NCI-H2171 treated with DMSO at 0.1 percent for 48 hours (cell line): ENCODE results near the gene RBBP8NL.
A peak's percentile ranks its signal among the peaks of the same experiment; 100 is the strongest.
"Not testable (repeated sequence)": the region's sequence is repeated elsewhere in the genome, so short reads cannot be mapped to it uniquely, and the experiment has no call there.

ENCODE experiments used
- DNase-seq: peaks from one replicate; lab custom pipeline; 2025; lab: John Stamatoyannopoulos, UW

Gene RBBP8NL

GRCh38 chr20:62374331-62375152 is 52.8 kb downstream of the RBBP8NL start:
- DNase-seq, result no peak

DNA sequence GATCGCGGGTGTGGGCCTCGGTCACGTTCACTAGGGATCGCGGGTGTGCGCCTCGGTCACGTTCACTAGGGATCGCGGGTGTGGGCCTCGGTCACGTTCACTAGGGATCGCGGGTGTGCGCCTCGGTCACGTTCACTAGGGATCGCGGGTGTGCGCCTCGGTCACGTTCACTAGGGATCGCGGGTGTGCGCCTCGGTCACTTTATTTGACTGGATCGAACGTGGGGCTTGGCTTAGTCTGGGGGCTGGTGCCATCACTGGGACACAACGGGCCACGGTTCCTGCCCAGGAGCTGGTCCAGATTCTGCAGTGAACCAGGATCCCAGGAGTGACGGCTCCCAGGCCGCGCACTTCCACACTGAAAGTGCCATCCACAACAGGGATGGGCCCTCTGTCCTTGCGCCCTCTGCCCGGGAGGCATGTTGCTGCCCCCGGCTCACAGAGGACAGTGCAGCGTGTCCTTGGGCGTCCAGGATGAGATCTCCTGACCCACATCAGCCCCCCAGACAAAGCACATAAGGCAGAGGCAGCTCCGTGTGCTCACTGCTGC is 53.6 kb downstream of the RBBP8NL start:
- DNase-seq, result not testable (repeated sequence)

DNA sequence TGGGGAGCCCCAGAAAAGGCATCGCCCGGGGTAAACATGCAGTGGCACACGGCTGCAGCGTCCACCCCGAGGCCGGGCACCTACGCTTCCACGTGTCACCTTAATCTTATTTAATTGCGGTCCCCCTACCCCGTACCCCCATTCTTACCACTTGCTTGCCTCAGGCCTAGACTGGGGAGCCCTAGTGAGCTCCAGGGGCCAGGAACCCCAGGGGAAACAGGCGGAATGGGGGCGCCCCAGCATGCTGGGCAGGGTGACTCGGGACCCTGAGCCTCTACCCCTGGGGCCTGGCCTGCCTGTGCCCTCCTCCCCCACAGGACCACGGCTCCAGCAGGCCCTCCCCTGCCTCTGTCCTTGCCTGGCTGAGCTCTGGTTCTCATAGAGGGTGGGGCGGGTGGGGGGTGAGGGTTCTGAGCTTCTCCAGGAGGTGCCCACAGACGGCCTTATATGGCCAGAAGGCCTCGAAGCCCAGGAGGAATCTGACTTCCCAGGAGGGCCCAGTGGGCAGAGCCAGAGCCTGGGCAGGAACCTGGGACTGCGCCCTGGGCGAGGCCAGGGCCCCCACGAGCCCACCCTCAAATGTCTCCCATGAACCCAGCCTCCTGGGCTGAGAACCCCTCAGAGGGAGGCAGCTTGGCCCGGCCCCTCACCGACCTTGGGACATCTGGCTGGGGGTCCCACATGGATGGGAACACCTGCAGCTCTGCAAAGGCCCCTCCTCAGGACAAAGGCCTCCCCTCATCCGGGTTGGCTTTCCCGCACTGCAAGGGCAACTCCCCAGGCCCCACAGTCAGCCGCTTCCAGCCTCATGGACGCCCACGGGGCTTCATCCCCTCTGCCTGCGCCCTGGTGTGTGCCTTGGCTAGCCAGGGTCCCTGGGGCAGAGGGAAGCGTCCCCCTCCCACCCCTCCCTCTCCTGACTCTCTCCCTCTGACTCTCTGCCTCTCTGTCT is 55.0 kb downstream of the RBBP8NL start:
- no peak for DNase-seq

DNA sequence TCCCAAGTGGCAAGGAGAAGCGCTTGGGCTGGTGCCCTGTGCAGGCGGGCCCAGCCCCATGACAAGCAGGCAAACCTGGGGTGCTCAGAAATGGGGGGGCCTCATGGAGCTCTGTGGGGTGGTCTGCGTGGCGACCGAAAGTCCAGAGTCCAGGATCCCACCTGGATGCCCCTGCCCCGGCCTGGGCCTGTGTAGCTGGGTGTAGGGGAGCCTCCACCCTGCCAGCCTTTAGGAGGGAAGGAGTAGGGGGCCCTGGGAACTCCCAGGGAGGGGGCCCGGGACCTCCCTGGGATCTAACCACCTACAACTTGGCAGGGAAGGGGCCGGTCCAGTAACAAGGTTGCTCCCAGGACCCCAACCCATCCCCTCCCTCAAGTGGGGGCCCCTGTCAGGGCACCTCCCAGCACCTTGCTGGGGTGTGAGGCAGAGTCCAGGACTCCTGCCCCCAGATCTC is 55.7 kb downstream of the RBBP8NL start:
- no peak for DNase-seq

DNA sequence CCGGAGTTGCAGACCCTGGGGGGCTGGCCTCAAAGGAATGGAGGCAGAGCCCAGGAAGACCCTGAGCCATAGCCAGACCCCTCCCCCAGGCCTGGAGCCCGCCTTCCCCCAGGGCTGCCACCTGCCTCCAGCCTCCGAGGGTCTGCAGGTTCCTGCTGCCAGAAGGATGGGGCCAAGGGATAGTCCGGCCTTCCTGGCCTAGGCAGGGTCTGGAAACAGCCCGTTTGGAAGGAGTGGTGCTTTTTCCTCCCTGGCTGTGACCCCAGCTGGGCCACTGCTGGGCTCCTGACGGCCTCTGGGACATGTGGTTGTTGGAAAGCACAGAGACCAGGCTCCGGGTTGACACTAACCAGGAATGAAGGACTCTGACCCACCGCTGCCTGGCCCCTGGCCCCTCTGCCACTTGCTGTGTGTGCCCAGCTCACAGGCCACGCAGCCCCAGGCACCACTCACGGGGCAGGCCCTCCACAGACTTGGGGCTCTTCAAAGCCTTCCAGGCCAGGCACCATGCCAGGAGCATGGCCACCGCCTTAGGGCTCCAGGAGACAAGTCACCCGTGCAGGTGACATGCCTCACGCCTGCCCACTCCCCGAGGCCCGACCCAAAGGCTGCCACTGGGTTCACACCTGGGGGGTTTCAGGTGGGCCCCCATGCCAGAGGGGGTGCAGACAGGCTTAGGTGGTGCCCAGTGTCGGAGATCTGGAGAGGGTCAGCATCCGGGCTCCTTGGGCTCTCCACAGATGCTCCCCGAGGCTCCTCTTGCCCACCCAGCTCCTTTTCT is 56.3 kb downstream of the RBBP8NL start:
- no peak for DNase-seq

DNA sequence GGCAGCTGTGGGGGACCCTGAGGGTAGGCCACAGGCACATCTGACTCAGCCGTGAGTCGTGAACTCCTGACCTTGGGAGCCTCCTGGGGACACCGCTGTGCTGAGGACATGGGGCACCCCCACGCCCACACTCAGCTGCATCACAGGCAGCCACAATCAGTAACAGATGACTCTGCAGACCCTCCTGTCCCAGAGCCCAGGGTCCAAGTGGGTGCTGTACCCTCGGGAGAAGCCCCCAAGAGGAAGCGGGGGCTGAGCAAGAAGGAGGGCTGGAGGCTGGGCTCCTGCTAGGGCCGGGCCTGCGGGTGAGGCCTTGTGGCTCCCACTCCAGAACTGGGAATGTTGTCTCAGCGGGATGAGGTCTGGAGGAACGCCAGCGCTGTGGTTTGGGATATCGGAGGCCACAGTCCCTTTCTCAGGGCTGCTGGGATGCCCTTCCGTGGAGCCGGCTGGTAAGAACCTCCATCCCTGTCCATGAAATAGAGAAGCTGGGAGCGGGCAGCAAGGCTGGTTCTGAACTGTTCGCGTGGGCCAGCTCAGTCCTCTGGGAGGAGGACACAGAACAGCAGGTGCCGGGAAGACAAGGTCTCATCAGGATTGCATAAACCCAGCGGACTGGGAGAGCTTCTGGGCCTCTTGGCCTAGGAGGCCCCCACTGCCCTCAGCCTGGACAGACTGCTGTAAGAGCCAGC is 57.1 kb downstream of the RBBP8NL start:
- DNase-seq, result no peak

DNA sequence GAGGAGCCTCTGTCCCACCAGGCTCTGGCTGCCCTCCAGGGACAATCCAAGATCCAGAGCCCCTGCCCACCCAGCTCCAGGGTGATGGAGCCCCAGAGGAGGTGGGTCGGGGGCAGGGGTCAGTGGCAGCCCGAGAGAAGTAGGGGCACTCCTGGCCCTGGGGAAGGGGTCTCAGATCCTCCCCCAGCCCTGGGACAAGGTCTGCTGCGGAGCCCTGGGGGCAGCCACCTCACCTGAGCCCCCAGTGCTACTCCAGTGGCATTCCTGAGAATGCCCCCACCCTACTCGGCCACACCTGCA is 57.6 kb downstream of the RBBP8NL start:
- no peak for DNase-seq

GRCh38 chr20:62368976-62369814 is 58.1 kb downstream of the RBBP8NL start:
- no peak for DNase-seq

DNA sequence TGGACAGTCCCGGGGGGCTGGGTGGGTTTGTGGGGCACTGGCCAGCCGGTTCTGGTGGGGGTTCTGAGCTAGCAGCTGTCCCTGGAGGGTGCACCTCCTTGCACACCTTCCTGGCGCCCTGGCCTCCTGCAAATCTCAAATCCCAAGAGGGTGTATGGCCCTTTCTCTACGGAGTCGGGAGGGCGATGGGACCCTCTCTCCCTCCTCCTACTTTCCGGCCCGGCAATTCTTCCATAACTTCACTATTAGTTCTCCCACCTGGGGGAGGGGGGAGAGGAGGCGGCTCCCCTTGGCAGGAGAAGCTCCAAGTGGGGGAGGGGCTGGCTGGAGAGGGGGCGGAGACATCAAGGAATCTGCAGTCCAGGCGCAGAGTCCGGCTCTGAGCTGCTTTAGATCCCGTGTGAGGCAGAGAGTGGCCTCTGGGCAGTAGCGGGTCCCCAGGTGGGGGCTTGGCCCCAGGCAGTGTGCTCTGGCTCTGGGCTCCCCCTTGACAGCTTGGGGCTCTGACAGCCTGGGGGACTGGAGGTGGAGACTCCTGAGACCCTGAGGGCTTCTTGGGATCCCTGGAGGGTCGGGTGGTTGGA is 58.9 kb downstream of the RBBP8NL start:
- no peak for DNase-seq

GRCh38 chr20:62367633-62368391 is 59.5 kb downstream of the RBBP8NL start:
- peak; percentile 63 for DNase-seq

DNA sequence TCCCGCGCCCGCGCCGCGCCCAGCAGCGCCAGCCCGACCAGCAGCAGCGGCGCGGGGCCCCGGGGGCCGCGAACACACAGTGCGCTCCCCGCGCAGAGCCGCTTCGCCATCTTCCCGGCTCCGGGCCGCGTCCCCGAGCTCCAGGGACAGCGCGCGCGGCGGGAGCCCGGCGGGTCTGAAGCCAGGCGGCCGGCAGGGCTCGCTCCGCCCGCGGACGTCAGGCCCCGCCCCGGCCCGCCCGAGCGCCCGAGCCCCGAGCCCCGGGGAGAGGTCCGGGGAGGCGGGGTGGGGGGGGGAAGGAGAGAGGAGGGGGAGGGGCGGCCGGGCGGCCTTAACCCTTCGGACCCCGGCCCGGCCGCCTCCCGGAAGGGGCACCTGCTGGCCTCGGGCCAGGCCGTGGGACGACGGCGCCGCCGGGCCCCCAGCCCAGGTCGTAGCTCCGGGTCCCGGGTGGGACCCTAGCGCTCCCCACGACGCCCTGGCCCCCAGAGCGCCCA is 60.2 kb downstream of the RBBP8NL start, which contains the start of gene LAMA5:
Gene LAMA5 (minus strand): TSS at position 177 of the 497 bp plus-strand sequence. CDS start 67 bp downstream, at position 110.
- no peak for DNase-seq

DNA sequence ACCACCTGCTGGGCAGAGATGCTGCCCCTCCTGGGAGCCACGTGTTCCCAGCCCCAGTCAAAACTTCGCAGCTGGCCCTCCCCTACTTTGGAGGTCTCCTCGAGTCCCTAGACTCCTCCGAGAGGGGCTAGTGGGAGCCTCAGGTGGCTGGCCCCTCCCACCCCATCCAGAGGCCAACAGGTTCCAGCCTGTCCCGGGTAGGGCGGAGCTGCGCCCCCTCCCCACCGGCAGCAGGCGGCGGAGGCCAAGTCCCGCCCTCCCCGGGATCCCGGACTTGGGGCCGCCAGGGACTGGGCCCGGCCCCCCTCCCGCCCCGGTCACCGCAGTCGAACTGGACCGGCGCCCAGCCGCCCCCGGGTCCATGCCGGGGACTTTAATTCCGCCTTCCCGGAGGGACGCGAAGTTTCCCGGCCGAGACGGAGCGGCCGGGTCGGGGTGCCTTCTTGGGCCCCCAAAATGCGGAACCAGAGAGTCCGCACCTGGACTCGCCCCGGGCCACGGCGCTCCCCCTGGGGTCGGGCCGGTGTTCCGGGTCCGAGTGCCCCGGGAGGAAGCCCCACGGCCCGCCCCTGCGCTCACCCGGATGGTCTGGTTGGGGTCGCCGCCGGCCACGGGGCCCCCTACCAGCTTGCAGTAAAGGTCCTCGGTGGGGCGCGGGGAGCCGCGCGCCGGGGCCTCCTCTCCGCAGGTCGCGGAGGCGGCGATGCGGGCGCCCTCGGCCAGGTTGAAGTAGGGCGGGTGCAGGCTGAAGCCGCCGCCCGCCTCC is 60.8 kb downstream of the RBBP8NL start:
- DNase-seq, result peak; percentile 66

DNA sequence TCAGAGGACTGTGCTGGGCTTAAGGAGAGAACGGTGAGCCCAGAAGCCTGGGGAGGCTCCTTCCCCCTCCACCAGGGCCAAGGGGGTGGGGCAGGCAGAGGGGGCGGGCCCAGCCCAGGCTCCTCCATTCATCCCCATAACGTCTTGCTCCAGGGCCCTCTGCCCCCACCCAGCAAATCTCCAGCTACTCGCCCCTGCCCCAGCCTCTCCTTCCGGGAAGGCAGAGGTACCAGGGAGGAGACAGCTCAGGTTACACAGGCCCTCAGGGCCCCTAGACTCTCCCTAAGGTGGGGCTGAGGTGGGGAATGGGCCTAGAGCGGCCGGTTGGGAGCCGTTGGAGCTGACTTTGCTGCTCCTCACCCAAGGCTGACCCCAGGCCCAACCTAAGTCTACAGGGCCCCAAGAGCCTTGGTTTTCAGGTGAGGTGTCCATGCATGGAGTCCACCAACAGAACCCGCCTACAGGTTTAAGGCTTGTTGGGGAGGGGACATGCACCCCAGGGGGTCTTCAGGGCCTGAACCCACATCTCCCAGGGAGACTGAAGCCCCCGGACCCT is 61.4 kb downstream of the RBBP8NL start:
- peak; percentile 48 for DNase-seq

GRCh38 chr20:62364911-62365736 is 62.2 kb downstream of the RBBP8NL start:
- DNase-seq, result no peak

- DNase-seq, result no peak
These were observed 63.2 kb downstream of the RBBP8NL start for GRCh38 chr20:62363920-62364851.
